ENCODE measurements around the gene ABCB1. TPM values are rescaled to one million over a fixed set of nuclear protein-coding genes. Genes with fewer than 3 reads are reported as not detected.

ABCB1 gene
- total and polyA plus RNA-seq, 2 experiments from 2014 or later, result 0.53 to 0.80 TPM

DNA sequence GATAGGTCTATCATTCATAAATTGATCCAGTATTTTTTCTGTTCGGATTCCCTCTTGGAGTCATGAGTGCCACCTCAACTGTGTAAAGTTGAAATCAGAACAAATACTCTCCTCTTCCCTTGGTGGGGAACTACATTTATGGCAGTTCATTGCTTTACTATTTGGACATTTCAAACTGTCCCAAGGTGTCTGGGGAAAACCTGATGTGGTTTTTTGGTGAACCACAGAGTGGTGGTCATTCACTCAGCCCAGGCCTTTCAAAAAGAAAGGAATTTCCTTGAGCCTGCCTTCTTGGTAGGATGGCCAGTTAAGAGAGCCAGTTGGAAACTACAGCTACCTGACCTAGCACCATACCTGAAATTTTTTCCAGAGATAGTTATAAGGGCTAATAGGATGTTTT, 59.0 kb downstream of the ABCB1 start:
- H3K4me2 ChIP-seq, result no peak overlapping the region
- no peak for DNase-seq (ENCODE audit: low spot score)

More for the DNA sequence above, 59.0 kb downstream of the ABCB1 start:
- H3K4me3 ChIP-seq, result no peak overlapping the region
- H3K79me2 ChIP-seq (replicated peaks; ENCODE audit: insufficient read depth), result no peaks in the 10 kb centered on the region
- no peaks in the 10 kb centered on the region for H3K36me3 Mint-ChIP-seq (ENCODE audit: low read depth)
- ATAC-seq, result no peak
- H2AFZ ChIP-seq, result peak overlapping the region; percentile 34; the same call in 1 of the 2 replicates
- H3K27ac Mint-ChIP-seq, result no peak overlapping the region
- no peaks in the 10 kb centered on the region for H3K9me2 ChIP-seq (ENCODE audit: insufficient read depth)
- no peaks in the 10 kb centered on the region for H3K4me1 Mint-ChIP-seq
- no peaks in the 10 kb centered on the region for H3K36me3 ChIP-seq (ENCODE audit: insufficient read depth)
- no peaks in the 10 kb centered on the region; the same call in 1 of the 2 replicates for H4K20me1 ChIP-seq (replicated peaks; ENCODE audit: insufficient read depth)
- H3K27me3 Mint-ChIP-seq (ENCODE audit: insufficient read depth, low read depth, poor library complexity), result no peaks in the 10 kb centered on the region
- H3K27ac ChIP-seq (ENCODE audit: low read depth), result no peak overlapping the region
- no peaks in the 10 kb centered on the region for H3K27me3 ChIP-seq (ENCODE audit: insufficient read depth)
- no peaks in the 10 kb centered on the region for H3K9me3 Mint-ChIP-seq
- H3K4me3 Mint-ChIP-seq, result no peak overlapping the region
- TF ChIP-seq STAT1 (IDR thresholded peaks at IDR 0.05; ENCODE audit: unreplicated experiment) (no peak), JUNB (IDR thresholded peaks at IDR 0.05; ENCODE audit: unreplicated experiment) (no peak), REST (IDR thresholded peaks at IDR 0.05; ENCODE audit: unreplicated experiment) (no peak), POLR2AphosphoS5 (IDR thresholded peaks at IDR 0.05; ENCODE audit: low read depth) (no peak), ZNF462 (CRISPR knock-in tag; IDR thresholded peaks at IDR 0.05) (no peak), EZH2phosphoT487 (IDR thresholded peaks at IDR 0.05; ENCODE audit: unreplicated experiment) (no peak), CREB1 (CRISPR knock-in tag; IDR thresholded peaks at IDR 0.05; ENCODE audit: low read depth) (no peak), EZH2 (IDR thresholded peaks at IDR 0.05; ENCODE audit: low read depth, unreplicated experiment) (no peak), ZNF114 (CRISPR knock-in tag; IDR thresholded peaks at IDR 0.05) (no peak), ZNF331 (CRISPR knock-in tag; IDR thresholded peaks at IDR 0.05; ENCODE audit: low read depth) (no peak), CTCF (conservative IDR thresholded peaks at IDR 0.05; ENCODE audit: low read depth in 2 of 2) (no peak), NANOG (IDR thresholded peaks at IDR 0.05; ENCODE audit: borderline replicate concordance) (no peak)
- TF ChIP-seq, protein P1, sequence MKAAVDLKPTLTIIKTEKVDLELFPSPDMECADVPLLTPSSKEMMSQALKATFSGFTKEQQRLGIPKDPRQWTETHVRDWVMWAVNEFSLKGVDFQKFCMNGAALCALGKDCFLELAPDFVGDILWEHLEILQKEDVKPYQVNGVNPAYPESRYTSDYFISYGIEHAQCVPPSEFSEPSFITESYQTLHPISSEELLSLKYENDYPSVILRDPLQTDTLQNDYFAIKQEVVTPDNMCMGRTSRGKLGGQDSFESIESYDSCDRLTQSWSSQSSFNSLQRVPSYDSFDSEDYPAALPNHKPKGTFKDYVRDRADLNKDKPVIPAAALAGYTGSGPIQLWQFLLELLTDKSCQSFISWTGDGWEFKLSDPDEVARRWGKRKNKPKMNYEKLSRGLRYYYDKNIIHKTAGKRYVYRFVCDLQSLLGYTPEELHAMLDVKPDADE (IDR thresholded peaks at IDR 0.05), result no peak
- no peaks in the 10 kb centered on the region for H3K4me1 ChIP-seq (ENCODE audit: insufficient read depth)
- H3F3A ChIP-seq (replicated peaks; ENCODE audit: low read depth), result no peaks in the 10 kb centered on the region

Measured in GM23338 (cell line).